Hair follicle dermal papilla cell (primary cell): ENCODE results near the gene SAA4. TPM values are rescaled to one million over a fixed set of nuclear protein-coding genes. Genes with fewer than 3 reads are reported as not detected.

Experiments
- small RNA-seq: library from RNA; depleted of rRNA; stranded (forward); fragments of <200 nt; gene quantifications from one replicate; pipeline ENCODE3, GENCODE V24; 2012
- total RNA-seq: library from RNA; depleted of rRNA; stranded (reverse); fragments of >200 nt; gene quantifications from 2 replicates; pipeline ENCODE4 v1.2.3, GENCODE V29; 2012

SAA4 gene
- not detected in 2 replicates for total RNA-seq

DNA sequence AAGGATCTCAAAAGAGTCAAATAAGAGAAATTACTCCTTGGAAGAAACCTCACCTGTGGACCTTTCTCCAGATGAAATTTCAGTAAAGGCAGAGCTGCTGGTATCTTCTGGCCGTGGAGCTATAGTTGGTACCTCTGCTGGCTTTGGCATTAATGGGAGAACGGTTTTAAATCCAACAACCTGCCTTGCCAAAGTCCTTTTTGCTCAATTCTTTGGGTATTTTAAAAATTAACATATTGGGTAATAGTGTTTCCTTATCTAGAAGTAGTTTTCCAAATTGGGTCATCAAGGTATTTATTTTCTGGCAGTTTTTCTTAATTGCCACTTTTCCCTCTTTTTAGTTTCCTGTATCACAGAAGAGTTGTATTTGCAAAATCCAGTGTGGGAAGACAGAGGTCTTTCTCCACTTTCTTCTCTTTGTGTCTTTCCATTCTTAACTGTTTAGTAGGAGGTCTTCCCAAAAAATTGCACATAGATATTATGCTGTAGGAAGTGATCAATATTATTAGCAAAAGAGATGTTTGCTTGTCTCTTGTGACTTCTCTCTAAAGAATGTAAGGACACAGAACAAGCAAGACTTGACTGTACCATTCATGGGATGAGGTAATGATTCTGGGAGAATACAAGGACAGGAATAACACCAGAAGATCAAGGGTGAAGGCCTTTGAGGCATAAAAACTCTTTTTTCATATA, at the start of gene SAA4:
SAA4 (minus strand) TSS at position 139 of the 693 bp plus-strand sequence. CDS start 876 bp downstream, outside the sequence.

GRCh38 chr11:18265949-18266348, 29.3 kb upstream of the SAA4 start, which contains the start of gene SAA1:
SAA1 (plus strand) TSS chr11:18266264; CDS start chr11:18266888, 624 bp downstream.

GRCh38 chr11:18248561-18248960, 12.0 kb upstream of the SAA4 start, which contains the start of gene SAA2:
SAA2 (minus strand) TSS chr11:18248668; CDS start chr11:18248011, 657 bp downstream.

Small RNAs within 50 kb of the gene (small RNA-seq; reads per million reads assigned to genes)
- gene RNA5SP333 = not detected
- gene RNA5SP334 = not detected

Other genes with a start within 250 kb of the SAA4 start
- 22.7 and 27.3 TPM in 2 replicates for gene SERGEF, start 223.8 kb downstream of the SAA4 start, total RNA-seq
- under 0.01 TPM in 2 replicates for gene TPH1, start 190.5 kb downstream of the SAA4 start, total RNA-seq
- gene SAAL1, start 130.7 kb downstream of the SAA4 start, total RNA-seq = 8.0 and 8.9 TPM in 2 replicates
- not detected in 2 replicates for gene MRGPRX3, start 104.2 kb downstream of the SAA4 start, total RNA-seq
- gene MRGPRX4, start 64.0 kb downstream of the SAA4 start, total RNA-seq = not detected in 2 replicates
- gene SAA2, start 11.9 kb upstream of the SAA4 start, total RNA-seq = not detected in 2 replicates
- gene SAA1, start 29.5 kb upstream of the SAA4 start, total RNA-seq = not detected in 2 replicates
- gene HPS5, start 85.3 kb upstream of the SAA4 start, total RNA-seq = 42.3 and 49.2 TPM in 2 replicates
- gene GTF2H1, start 85.8 kb upstream of the SAA4 start, total RNA-seq = 109 and 116 TPM in 2 replicates
- gene LDHA, start 157.8 kb upstream of the SAA4 start, total RNA-seq = 1,015 and 1,209 TPM in 2 replicates
- gene LDHC, start 175.5 kb upstream of the SAA4 start, total RNA-seq = 0.16 TPM in 1 of 2 replicates, not detected in the other
- not detected in 2 replicates for gene LDHAL6A, start 219.1 kb upstream of the SAA4 start, total RNA-seq